C4-2B (cell line): ENCODE data around the gene ALX4.

ENCODE experiments used
- H3K27ac ChIP-seq: fragments of 450-650 bp; 2 replicates; pipeline ENCODE4 v1.5.1; 2017
- ZFX ChIP-seq: fragments of 450-650 bp; IDR thresholded peaks from 2 replicates; pipeline ENCODE4 v1.6.1; 2017
- TF ChIP-seq, protein P1 (sequence below): fragments of 450-650 bp; conservative IDR thresholded peaks from 2 replicates; pipeline ENCODE4 v1.5.1; 2017; ENCODE audit warnings: mild to moderate bottlenecking

ALX4 gene

DNA sequence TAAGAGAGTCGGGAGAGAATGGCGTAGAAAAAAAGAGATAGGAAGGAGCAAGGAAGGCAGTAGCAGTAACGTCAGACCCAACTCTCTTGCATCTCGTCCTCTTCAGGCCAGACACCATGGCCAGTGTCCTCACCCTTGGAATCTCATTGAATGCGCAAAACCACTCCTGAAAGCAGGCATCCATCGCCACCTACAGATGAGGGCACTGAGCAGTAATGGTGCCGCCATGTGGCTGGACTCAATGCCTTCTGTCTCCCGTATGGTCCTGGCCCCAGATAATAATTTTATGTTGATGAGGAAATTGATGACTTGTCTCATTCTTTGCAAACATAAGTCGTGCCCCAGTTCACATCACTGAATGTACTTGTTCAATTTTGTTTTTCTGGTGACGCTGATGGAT lies 17.8 kb upstream of the ALX4 start:
- H3K27ac ChIP-seq: no peak overlapping the region
- TF ChIP-seq ZFX: no peak
- TF ChIP-seq, protein P1, sequence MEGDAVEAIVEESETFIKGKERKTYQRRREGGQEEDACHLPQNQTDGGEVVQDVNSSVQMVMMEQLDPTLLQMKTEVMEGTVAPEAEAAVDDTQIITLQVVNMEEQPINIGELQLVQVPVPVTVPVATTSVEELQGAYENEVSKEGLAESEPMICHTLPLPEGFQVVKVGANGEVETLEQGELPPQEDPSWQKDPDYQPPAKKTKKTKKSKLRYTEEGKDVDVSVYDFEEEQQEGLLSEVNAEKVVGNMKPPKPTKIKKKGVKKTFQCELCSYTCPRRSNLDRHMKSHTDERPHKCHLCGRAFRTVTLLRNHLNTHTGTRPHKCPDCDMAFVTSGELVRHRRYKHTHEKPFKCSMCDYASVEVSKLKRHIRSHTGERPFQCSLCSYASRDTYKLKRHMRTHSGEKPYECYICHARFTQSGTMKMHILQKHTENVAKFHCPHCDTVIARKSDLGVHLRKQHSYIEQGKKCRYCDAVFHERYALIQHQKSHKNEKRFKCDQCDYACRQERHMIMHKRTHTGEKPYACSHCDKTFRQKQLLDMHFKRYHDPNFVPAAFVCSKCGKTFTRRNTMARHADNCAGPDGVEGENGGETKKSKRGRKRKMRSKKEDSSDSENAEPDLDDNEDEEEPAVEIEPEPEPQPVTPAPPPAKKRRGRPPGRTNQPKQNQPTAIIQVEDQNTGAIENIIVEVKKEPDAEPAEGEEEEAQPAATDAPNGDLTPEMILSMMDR: peak; percentile 16; the same call in 1 of the 2 replicates

DNA sequence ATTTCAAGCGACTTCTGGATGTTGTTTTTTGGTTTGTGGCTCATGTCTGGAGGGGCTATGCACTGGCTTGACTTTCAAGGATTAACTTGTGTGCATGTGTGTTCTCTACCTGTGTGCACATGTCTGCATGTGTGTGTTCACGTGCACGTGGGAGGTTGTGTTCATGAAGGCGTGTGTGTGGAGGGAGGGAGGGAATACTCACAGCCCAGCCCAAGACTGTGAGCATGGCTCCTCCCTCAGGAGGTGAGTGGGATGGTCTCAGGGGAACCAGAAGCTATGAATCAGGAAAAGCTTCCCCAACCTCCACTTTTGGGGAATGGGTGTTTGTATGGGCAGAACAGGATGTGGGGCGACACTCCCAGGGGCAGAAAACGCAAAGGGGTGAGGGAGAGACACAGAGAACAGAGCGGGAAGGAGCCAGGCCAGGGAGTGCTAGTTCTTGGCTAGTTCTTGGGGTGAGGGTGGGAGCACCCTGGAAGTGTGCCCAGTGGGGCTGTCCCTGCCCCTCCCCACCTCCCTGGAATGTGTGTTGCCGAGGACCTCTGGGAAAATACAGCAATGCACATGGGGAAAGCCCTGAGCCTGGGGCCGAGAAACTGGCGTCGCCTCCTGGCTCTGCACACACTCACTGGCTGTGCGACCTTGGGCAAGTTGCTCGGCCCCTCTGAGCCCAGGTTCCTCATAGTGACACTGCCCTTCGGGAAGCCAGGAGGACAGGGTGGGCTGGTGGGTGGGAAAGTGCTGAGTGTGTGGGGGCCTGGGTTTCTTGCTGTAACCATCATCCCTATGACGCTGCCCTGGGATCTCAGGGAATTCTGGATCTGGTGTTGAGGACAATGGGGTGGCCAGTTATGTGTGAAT lies 16.9 kb upstream of the ALX4 start:
- no peak for TF ChIP-seq ZFX
- TF ChIP-seq, protein P1: no peak
- no peak overlapping the region for H3K27ac ChIP-seq

DNA sequence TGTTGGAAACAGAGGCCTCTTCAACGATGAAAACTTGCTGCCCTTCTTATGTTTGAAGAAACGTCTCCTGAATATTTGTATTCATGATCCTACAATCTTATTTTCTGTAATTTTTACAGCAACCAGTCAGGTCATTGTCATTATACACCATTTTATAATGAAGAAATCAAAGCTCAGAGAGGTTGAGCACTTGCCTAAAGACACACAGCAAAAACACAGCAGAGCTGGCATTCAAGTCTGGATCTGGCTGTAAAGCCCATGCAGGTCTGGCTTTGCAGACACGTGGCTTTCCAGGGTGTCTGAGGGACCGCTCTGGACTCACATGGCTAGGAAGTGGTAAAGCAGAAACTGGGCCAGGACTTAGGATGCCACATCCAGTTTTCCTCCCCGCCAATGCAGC lies 15.8 kb upstream of the ALX4 start:
- no peak overlapping the region for H3K27ac ChIP-seq
- TF ChIP-seq, protein P1: no peak
- TF ChIP-seq ZFX: no peak

DNA sequence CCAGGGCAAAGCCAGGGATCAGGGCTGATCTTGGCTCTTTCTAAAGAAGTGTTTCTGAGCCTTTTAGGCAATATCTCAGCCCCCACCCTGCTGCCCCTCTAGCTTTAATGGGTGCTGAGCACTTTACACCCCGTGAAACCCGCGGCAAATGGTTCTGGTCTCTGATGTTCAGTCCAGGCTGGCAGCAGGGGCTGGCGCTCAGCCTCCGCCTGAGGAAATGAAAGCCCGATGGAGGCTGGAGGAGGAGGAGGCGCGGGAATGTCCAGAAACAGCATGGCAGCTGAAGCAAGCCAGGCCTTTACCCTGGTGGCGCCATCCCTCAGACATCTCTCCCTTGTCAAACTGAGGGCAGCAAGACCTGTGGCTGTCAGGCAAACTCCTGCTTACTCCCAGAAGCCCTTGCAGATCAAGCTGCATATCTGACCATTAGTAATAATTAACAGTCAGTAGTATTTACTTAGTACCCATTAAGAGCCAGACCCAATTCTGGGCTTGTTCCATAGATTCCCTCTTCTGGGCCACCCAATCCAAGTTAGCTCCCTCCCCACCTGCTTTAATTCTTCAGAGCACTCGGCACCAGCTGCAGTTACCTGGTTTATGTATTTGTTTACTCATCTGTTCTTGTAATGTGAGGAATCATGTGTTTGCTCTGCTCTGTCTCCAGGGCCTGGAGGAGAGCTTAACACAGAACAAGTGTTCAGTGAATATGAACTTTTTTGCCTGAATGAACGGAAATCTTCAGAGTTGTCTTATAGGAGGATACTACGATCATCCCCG lies 15.0 kb upstream of the ALX4 start:
- no peak for TF ChIP-seq ZFX
- TF ChIP-seq, protein P1: no peak
- no peak overlapping the region for H3K27ac ChIP-seq

DNA sequence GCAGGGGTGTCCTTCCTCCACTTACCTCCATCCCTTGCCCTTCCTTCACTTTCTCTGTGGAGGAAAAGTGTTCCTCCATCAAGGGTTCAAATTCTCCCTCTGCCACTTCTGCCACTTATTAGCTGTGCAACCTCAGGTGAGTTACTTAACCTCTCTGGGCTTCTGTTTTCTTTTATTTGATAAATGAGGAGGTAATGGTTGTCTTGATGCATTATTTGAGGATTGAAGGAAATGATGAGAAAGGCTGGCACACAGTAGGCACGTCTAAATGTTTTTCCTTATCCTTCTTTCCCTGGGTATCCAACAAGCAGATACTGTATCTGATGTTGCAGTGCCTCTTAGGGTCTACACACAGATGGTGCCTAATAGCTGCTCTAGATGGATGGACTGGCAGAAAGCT lies 14.3 kb upstream of the ALX4 start:
- TF ChIP-seq, protein P1: no peak
- TF ChIP-seq ZFX: no peak
- H3K27ac ChIP-seq: no peak overlapping the region

DNA sequence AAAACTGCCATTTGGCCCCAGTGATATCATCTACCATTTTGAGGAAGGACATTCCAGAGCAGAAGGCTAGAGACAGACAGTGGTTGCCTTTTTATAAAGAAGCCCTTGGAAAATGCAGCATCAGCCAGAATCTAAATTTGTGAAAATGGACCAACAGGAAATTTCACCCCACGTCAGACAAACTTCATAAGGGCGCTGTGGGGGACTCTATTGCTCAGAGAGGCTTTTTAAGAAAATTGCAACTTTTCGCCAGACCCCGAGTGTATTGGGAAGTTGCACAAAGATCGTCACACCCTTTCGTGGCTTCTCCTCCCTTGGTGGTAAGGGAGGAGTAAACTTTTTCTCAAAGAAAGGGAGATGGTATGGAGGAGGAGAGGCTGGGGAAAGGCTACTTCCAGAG lies 12.3 kb upstream of the ALX4 start:
- TF ChIP-seq, protein P1: no peak
- no peak for TF ChIP-seq ZFX
- no peak overlapping the region for H3K27ac ChIP-seq

DNA sequence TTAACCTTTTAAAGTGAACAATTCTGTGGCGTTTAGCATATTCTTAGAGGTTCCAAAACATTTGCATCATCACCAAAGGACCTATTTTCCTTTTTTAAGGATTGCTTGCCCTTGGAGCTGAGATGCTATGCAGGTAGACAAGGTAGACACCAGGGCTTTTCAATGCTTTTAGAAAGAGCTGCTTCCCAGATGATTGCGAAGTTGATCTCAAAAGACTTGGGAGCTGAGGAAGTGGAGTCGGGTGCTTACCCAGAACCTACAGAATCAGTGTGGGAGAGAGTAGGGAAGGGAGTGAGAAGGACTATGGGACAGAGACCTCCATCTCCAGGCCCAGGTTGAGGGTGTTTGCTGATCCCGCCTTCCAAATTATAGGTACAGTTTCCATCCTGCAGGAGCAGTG lies 11.1 kb upstream of the ALX4 start:
- no peak overlapping the region for H3K27ac ChIP-seq
- TF ChIP-seq, protein P1: no peak
- TF ChIP-seq ZFX: no peak
